NCI-H2171 (cell line): Measurements from ENCODE around the gene ATXN10.

Source experiments
- DNase-seq: peaks from one replicate; lab custom pipeline; 2025; lab: John Stamatoyannopoulos, UW

Gene ATXN10

DNA sequence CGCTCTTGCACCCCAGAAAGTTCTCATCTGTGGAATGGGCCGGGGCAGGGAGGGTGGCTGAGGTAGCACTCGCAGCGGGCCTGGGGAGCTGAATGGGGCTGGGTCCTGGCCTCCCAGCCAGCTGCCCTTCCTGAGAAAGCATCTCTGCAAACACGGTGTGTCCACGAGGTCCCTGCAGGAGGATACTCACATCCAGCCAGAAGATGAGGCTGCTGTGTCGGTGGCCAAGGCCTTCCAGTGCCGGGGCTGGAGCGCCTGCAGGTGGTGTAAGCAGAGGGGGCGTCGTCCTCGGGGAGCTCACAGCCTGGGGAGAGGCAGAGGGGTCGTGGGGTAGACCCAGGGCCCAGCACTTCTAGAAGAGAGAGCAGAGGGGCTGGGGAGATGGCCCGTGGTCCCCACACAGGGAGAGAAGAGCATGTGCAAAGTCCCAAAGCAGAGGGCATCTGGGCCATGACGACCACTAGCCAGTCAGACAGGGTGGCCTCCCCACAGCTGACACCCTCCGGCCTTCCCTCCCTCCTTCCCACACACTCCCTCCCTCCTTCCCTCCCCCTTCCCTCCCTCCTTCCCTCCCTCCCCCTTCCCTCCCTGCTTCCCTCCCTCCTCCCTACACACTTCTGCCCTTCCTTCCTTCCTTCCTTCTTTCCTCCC lies 207.4 kb downstream of the ATXN10 start:
- no peak for DNase-seq

DNA sequence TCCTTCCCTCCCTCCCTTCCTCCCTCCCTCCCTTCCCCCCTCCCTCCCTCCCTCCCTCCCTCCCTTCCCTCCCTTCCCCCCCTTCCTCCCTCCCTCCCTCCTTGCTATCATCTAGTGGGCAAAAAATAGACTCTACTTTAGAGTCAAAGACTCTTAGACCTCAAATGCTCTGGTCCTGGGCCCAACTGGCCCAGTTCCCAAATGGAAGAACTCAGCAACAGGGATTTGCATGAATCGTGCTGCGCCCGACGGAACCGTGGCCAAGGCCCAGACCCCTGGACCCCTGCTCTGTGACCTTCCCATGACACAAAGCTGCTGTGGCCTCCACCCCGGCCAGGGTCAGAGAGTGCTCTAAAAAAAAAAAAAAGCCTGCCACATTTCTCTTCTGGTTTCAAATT lies 207.9 kb downstream of the ATXN10 start:
- DNase-seq = no peak

DNA sequence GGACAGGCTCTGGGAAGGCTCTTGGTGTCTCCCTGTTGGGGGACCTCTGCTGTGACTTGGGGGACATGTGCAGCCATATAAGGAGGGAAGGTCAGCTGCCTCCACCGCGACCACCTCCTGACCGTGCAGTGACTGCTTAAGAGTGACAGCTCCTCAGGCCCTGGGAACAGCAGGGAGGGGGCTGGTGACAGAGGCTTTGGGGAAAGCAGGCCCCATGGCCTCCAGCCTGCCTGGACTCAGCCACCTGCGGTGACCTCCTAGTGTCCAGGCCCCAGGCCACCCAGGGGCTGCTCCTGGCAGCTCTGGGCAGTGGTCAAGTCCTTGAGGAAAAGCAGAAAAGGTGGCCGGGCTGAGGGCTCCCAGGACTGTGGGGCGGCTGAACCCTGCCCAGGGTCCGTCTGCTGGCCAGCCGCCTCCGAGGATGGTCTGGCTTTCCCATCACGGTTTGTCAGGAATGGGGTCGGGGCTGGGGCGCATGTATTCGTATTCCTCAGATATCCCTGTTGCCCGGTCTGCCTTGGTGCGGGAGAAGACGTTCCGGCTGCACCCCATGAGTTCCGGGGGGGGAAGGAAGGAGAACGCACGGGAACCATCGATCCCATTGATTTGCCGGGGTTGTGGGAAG lies 208.6 kb downstream of the ATXN10 start:
- no peak for DNase-seq

DNA sequence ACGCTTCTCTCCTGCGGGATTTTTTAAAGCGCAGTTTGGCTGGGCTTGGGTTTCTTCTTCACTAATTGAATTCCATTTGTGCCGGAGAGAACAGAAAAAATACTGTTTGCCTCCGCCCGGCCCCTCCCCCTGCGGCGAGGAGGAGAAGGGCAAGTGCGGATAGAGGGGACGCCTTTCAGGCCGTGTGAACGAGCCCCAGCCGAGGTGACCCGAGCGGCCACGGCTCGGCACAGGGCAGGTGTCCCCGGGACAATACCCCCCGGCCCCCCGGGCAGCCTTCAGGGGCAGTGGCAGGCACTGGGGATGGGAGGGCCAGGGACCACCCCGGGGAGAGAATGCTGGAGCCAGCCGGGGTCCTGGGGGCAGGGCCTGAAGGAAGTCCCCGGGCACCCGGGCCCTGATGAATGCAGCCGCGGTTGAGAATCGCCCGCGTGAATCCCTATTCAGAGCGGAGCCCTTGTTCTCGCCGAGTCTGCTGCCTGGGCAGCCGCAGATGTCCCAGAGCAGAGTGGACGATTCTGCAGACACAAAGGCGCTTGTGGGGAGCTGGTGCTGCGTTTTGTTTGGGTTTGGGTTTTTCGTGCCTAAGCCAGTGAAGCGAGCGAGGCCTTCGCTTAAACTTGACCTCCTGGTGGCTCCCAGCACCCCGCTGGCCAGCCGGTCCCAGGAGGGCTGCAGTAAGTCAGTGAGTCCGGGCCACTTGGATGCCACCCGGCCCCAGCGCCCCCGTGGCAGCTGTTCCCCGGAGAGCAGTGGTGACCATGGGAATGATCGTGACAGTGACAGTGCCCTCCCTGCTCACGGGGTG lies 209.3 kb downstream of the ATXN10 start:
- DNase-seq = no peak

DNA sequence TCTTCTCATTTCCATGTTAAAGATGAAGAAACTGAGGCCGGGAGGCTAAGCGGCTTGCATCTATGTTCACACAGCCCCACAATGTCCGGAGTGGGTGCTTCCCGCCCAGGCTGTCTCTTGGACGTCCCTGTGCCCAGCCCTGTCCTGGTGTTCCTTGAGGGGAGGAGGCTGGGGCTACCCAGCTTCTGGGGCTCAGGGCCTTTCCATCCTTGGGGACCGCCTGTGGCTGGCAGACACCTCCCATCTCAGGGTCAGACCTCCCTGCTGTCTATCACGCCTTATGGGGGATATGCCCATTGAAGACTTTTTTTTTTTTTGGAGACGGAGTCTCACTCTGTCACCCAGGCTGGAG lies 209.9 kb downstream of the ATXN10 start:
- no peak for DNase-seq

DNA sequence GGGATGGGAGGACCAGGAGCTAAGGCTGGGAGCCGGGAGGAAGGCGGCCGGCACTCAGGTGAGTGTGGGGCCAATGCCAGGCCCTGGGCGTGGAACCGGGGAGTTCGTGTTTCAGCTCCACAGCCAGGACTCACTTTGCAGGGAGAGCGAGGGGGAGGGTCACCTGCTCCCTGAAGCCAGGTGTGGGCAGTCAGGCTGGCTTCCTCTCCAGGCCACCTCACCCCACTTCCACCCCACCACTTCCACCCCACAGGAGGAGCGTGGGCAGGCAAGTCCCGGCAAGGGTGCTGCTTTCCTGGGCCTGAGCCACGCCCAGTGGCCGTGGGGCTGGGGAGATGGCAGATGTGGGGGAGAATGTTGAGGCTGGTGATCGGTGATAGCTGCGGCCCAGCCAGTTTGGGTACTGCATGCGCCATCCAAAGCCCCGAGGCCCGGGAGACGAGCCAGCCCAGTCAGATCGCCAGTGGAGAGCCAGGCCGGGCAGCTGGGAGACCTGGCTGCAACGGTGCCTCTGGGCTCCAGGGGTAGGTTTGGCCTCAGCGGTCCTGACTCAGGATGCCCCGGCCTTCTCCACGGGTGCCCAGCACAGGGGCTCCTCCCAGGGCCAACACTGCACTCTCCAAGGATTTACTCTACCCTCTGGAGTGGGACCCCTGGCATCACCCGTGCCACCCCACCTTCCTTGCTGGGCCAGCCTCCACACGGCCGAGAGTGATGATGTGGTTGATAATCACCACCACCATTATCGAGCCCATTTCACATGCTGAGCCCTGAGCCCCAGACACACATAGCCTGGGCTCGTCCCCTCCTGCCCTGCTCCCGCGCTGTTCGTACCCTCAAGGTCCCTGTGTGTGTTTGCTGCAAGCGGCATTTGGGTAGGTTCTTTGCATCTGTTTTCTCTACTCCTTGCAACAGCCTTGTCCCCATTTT lies 211.5 kb downstream of the ATXN10 start:
- DNase-seq = no peak

DNA sequence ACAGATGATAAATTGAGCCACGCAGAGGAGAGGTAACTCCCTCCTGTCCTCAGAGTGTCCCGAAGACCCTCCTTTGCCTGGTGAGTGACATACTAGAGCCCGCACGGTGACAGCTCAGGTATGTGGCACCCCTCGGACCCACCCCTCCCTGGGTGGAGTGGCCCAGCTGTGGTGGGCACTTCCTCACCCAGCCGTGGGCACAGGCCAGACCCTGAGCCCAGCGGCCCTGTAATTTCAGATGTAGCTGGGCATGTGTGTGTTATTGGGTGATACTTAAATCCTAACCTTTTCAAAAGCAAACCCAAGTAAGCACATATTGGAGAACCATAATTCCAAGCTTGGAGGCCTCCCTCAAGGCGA lies 212.2 kb downstream of the ATXN10 start:
- no peak for DNase-seq

DNA sequence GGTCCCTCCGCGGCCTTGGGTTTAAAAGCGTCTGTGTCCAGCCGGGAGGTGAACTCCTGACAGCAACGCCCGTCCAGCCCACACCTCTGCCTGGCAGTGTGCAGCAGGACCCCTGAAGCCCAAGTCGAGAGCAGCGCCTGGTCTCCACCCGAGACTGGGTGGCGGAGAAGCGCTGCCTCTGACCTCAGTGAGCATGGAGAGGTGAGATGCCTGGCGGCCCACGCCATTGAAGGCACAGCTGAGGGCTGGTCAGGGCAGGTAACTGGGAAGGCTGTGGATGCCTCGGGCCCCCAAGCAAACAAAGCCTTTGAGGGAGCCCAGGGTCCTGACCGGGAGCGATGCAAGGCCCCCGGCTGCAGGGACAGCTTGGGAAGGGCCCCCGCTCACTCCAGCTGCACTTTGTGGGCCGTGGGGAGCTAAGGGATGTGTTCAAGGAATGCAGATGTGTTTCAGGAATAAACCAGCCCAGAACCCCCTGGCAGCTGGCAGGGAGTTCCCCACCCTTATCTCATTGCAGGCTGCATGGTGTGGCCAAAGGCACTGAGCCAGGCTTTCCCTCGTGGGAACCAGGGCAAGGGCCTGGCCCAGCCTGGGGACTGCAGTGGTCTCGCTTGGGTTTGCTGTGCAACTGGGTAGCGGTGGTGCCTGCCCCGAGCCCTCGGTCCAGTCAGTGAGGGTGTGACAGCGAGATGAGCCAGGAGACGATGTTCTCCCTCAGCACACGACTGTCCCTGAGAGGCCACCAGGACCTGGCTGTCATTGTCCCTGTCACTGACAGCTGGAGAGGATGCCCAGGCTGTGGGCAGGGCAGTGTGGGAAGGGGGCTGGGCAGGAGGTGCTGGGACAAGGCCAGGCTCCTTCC lies 212.8 kb downstream of the ATXN10 start:
- no peak for DNase-seq

DNA sequence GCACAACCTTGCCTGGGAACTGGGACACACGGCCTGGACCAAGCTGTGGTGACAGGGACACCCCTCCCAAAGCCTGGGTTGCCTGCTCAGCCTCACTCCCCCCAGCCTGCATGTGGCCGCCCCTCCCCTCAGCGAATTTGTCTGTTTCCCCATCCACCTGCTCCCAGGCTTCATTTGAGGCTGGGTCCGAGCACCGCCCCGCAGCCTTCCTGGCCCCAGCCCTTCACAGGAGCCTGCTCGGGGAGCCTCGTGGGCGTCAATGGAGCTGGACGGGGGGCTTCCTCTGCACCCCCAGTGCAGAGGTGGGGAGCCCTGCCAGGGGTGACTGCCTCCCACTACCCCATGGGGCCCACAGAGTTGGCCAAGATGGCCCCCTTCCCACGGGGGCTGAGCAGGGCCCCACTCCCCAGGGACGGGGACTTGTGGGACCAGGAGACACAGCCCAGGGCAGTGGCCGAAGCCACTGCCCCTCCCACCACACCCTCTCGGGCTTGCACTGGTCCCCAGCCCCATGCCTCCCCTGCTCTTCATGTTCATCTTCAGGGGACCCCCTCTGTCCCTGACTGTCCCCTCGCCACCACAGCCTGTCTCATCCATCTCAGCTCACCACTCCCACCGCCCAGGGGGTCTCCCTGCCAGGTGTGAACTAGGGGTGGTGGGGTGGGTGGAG lies 213.7 kb downstream of the ATXN10 start:
- DNase-seq = no peak

DNA sequence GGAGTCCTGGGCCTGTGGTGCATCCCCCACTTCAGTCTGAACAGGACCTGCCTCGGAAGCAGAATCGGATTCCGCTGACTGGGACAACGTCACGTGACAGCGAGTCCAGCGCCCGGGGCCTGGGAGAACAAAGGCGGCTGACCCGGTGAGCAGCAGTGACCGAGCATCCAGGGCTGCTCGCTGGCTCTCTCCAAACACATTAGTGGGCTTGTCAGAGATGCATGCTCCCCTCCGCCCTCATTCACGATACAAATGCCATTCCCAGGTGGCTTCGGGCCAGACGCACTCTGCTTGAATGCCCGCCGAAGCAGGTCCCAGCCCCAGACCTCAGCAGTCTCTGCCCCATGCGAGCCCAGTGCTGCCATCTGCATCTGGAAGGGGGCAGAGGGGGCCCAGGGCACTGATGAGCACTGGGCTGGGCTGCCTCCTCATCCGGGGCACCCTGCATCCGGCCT lies 214.3 kb downstream of the ATXN10 start:
- DNase-seq = no peak

DNA sequence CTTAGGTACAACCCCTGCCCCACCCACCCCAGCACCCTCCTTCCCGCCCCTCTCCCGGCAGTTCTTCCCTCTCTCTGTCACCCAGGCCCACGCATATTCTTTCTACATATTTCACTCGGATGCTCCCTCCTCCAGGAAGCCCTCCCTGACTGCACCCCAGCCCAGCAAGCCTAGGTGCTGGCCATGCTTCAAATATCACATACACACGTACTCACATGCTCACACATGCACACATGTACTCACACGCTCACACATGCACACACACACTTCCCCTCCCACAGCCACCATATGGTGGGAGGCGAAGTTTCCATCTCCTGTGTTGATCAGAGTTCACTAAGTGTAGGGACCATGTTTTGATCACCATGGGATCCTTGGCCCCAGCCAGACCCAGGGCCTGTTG lies 214.9 kb downstream of the ATXN10 start:
- no peak for DNase-seq

DNA sequence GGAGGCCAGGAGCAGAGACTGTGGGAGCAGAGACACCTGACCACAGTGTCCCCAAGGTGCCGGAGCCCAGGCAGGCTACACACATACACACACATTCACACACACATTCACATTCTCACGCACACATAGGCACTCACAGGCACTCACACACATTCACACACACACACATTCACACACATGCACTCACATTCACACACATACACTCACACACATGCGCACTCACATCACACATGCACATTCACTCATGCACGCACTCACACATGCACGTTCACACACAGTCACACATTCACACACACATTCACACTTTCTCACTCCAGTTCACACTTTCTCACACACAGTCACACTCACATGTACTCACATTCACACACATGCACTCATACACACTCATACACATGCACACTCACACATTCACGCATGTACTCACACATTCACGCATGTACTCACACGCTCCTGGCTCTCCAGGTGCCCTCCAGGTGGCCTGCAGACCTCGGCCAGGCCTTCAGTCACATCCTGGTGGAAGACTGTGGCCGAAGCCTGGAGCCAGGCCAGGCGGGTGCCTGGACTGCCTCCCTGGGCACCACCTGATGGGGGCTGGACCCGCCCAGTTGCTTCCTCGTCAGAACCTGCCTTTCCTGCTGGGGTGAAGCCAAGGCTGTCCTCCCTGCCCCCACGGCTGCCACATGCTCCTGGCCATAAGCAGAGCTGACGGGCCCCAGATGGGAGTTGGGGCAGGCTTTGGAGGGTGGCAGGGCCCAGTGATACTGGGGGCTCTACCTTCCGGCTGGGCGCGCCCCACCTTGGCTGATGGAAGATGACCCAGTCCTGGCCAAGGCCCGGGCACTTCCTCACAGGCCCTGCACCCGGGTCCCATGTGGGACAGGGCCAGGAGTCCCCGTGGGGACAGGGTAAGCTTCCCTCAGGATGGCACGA lies 215.8 kb downstream of the ATXN10 start:
- no peak for DNase-seq

DNA sequence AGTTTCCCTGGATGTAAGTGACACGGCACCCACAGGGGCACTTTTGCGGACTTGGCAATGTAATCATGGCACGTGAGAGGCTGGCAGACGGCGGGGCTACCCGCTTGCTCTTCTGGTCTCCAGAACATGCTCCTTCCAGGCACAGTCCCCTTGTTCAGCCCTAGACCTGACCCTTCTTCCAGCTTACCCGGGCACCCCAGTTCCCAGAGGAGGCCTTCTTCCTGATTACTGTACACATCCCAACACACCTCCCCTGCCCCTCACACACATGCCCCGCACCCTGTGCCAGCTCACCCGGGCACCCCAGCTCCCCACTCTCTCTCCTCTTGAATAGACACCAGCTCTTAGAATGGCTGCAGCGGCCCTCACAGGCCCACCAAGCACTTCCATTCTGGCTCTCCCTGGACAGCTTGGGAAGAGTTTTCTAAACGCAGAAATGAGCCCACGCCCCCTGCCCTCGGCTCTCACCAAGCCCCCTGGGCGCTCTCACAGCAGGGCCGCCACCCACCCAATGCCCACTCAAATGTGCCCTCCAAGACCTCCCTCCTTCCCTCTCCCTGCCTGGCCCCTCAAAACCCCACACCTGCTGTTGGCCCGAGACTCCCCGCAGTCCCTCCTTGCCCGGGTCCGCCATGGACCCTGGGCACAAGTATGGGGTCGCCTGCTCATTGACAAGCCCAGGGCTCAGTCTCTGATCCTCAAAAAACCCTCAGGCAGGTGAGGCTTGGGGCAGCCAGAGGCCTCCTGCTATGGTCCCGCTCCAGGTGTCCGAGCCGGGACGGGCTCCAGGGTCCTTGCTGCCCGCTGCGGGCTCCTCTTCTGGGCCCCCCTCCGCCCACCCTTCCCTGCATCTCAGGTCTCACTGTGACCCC lies 216.8 kb downstream of the ATXN10 start:
- DNase-seq = no peak

DNA sequence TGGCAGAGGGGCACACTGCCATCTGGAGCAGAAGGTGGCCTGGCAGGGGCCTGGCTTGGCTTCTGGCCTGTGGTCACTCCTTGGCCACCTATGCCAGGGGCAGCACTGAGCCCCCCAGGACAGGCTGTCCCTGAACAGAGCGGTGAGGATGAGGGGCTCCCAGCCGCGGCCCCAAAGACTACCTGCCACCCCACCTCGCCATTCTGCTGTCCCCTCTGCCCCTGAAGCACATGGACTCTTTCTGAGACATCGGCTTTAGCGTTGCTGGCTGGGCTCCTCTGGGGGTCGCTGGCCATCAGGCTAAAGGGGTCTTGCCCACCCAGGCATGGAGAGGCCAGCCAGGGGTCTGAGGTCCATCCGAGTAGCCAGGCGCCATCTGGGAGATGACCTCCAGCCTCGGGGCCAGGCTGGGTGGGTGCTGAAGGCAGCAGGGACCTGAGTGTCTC lies 217.5 kb downstream of the ATXN10 start:
- DNase-seq = no peak

DNA sequence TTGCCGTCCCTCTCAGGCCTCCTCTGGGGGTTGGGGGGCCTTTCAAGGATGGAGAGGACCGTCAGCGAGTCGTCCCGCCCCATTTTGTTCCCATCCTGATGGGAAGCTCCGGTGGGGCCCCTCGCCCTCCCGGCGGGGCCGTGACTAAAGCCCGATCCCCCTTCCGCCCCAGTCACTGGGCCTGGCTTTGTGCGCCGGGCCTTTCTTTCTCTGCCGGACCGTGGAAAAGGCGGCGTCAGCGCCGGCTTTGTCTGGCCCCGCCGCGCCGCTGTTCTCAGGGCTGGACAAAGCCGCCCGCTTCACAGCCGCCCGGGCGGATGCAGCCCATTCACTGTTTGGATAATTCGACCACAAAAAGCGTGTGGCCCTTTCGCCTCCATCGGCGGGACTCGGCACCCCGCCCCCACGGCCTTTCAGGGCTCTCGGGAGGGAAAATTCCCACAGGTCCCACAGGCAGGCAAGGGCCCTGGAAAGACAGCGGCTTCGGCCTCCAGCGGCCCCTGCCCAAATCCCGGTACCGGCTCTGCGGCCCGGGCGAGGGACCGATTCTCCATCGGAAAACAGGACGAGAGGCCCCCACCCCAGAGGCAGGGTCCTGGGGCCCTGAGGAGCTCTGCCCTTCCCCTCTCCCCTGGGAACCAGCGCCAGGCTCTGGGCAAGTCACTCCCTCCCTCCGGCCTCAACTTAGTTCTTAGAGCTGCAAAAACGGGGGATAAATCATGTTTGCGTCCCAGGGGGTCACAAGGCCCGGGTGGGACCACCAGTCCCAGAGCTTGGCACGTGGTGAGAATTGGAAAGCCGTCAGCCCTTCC lies 218.1 kb downstream of the ATXN10 start:
- no peak for DNase-seq

DNA sequence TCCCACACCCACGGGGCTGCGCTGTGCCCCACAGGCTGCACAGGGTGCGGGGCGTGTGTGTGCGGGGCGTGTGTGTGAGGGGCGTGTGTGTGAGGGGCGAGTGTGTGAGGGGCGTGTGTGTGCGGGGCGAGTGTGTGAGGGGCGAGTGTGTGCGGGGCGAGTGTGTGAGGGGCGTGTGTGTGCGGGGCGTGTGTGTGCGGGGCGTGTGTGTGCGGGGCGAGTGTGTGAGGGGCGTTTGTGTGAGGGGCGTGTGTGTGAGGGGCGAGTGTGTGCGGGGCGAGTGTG lies 218.7 kb downstream of the ATXN10 start:
- no peak for DNase-seq

DNA sequence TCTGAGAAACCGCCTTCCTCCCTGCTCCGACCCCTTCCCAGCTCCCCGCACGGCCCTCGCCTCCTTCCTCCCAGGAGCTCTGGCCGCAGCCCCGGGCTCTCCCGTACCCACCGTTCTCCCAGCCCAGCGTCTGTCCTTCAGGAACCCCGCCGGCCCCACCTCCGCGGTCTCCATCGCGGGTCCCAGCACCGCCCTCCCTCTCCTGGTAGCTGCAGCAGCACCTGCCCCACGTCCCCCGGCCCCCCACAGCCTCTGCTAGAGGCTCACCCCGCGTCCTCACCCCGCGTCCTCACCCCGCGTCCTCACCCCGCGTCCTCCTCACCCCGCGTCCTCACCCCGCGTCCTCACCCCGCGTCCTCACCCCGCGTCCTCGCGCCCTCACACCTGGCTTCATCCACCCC lies 219.4 kb downstream of the ATXN10 start:
- no peak for DNase-seq

DNA sequence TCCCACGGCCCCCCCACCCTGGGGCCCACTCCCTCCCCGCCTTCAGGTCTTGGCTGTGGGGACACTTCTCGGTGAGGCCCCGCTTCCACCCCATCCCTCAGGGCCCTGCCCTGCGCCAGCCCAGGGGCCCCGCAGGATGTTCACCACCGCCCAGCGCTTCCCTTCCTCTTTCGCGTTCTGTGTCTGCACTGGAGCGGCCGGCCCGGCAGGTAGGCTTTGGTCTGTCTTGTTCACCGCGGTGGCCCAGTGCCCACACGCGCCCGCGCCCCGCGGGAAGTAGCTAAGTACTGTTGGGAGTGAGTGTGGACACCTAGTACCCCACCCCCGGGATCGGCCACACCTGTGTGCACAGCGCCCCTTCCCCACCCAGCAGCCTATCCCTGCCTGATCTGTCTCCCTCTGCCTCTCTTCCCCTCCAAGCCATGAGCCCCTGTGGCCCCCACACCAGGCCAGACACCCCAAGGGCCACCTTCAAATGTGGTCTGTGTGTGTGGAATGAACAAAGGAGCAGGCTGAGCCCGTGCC lies 219.9 kb downstream of the ATXN10 start:
- DNase-seq = no peak
